SH-SY5Y (cell line): ENCODE results near the gene IFT43.
A peak's percentile ranks its signal among the peaks of the same experiment; 100 is the strongest.

Experiments used
- GATA2 ChIP-seq: IDR thresholded peaks from 2 replicates; pipeline ENCODE4 v1.6.1; 2011; ENCODE audit warnings: mild to moderate bottlenecking, low read depth, low read length
- GATA3 ChIP-seq: IDR thresholded peaks from 2 replicates; pipeline ENCODE4 v1.6.1; 2011; ENCODE audit warnings: low read depth, mild to moderate bottlenecking, low read length, moderate library complexity

GRCh38 chr14:75984674-75985073 lies 889 bp upstream of the IFT43 start:
- TF ChIP-seq GATA2 (peak; percentile 52; the same call in 1 of the 2 replicates), GATA3 (no peak)
